Prostate gland (tissue), 2 donors: ENCODE measurements around the gene CHRNA4. TPM values are rescaled to one million over a fixed set of nuclear protein-coding genes. Genes with fewer than 3 reads are reported as not detected.

Experiments
- DNase-seq: peaks from one replicate; pipeline ENCODE4 v3.0.0-alpha.2; 2019; ENCODE audit warnings: low spot score
- H3K27ac ChIP-seq, 2 donors: fragments of 200-600 bp; sonication (generic); 2 replicates each; pipeline ENCODE4 v1.5.1; 2017 to 2019
- H3K27me3 ChIP-seq: fragments of 200-600 bp; sonication (generic); replicated peaks from 2 replicates; pipeline ENCODE4 v1.5.1; 2019; ENCODE audit not compliant: insufficient read depth
- H3K36me3 ChIP-seq, 2 donors: fragments of 200-600 bp; sonication (generic); 1 replicate in 1 of 2; 2 replicates in 1 of 2; pipeline versions ENCODE4 v1.5.1 to v1.8.1; 2017 to 2019
- H3K4me1 ChIP-seq: fragments of 200-600 bp; sonication (generic); replicated peaks from 2 replicates; pipeline ENCODE4 v1.5.1; 2019
- H3K4me3 ChIP-seq, 2 donors: fragments of 200-600 bp; sonication (generic); 2 replicates each; pipeline ENCODE4 v1.5.1; 2017 to 2019
- H3K9me3 ChIP-seq: fragments of 200-600 bp; sonication (generic); 2 replicates; pipeline ENCODE4 v1.5.1; 2017
- CTCF ChIP-seq, 4 experiments: fragments of 200-600 bp in 2 of 4; fragments of 450-650 bp in 2 of 4; sonication (generic) in 2 of 4; IDR thresholded peaks; 1 replicate in 3 of 4; 2 replicates in 1 of 4; pipeline ENCODE4 v1.5.1; 2016 to 2019; ENCODE audit warnings: antibody characterized with exemption in 4 of 4, mild to moderate bottlenecking in 2 of 4, moderate library complexity in 2 of 4
- POLR2A ChIP-seq: fragments of 450-650 bp; IDR thresholded peaks from one replicate; pipeline ENCODE4 v1.6.1; 2016; ENCODE audit warnings: antibody characterized with exemption, mild to moderate bottlenecking
- POLR2AphosphoS5 ChIP-seq: sonication (generic); formaldehyde crosslinking; IDR thresholded peaks from one replicate; pipeline ENCODE4 v1.6.1; 2017; ENCODE audit warnings: antibody characterized with exemption
- WGBS: methylation state at CpG from one replicate; pipeline ENCODE4 v1.1.5; 2018; 5-methylcytosine and 5-hydroxymethylcytosine counted together
- intact Hi-C: fragments of 100-400 bp; cut with DNase I; formaldehyde crosslinking; loops from one replicate; pipeline ENCODE4 v1.14.2; 2022
- total RNA-seq, 2 donors: library from RNA; depleted of rRNA; stranded (reverse); fragments of >200 nt; gene quantifications; one replicate each; pipeline ENCODE4 v1.1.0, GENCODE V29; 2016

CHRNA4 gene
- total RNA-seq, 2 donors from 2014 or later: 7.2 TPM; not detected in 1

GRCh38 chr20:63326314-63327230 lies 34.6 kb downstream of the CHRNA4 start:
- Histone ChIP-seq H3K36me3 (no peaks in the 10 kb centered on the region), H3K27ac (no peak overlapping the region), H3K4me3 (no peak overlapping the region), H3K27me3 (no peaks in the 10 kb centered on the region), H3K4me1 (no peaks in the 10 kb centered on the region), H3K9me3 (no peaks in the 10 kb centered on the region)
- DNase-seq: no peak
- TF ChIP-seq POLR2A (no peak), CTCF (IDR thresholded peaks at IDR 0.05) (no peak), POLR2AphosphoS5 (no peak)
- intact Hi-C loops: no loop called here
- 90% methylated on average over 14 of the region's 15 CpGs for WGBS

GRCh38 chr20:63325554-63326313 lies 35.4 kb downstream of the CHRNA4 start:
- no peaks in the 10 kb centered on the region for H3K9me3 ChIP-seq
- no peaks in the 10 kb centered on the region for H3K36me3 ChIP-seq
- no peak overlapping the region for H3K4me3 ChIP-seq
- no peak for TF ChIP-seq CTCF (IDR thresholded peaks at IDR 0.05)
- TF ChIP-seq POLR2A: no peak
- TF ChIP-seq POLR2AphosphoS5: no peak
- intact Hi-C loops: no loop called here
- H3K27ac ChIP-seq: no peak overlapping the region
- DNase-seq: no peak
- WGBS: 81% methylated on average over 6 of the region's 8 CpGs
- no peaks in the 10 kb centered on the region for H3K27me3 ChIP-seq
- no peaks in the 10 kb centered on the region for H3K4me1 ChIP-seq

- Histone ChIP-seq H3K27me3 (no peaks in the 10 kb centered on the region), H3K4me3 (no peak overlapping the region), H3K9me3 (no peaks in the 10 kb centered on the region), H3K4me1 (no peaks in the 10 kb centered on the region), H3K27ac (no peak overlapping the region), H3K36me3 (no peaks in the 10 kb centered on the region)
- intact Hi-C loops: no loop called here
- 84% methylated on average over 9 of the region's 10 CpGs for WGBS
- DNase-seq: no peak
- TF ChIP-seq POLR2A (no peak), CTCF (IDR thresholded peaks at IDR 0.05) (no peak), POLR2AphosphoS5 (no peak)
These were observed 36.1 kb downstream of the CHRNA4 start for GRCh38 chr20:63325021-63325471.

GRCh38 chr20:63323357-63323981 lies 37.7 kb downstream of the CHRNA4 start:
- no peaks in the 10 kb centered on the region for H3K4me1 ChIP-seq
- intact Hi-C loops: no loop called here

More at GRCh38 chr20:63323357-63323981, 37.7 kb downstream of the CHRNA4 start:
- no peaks in the 10 kb centered on the region for H3K27me3 ChIP-seq
- no peak overlapping the region for H3K27ac ChIP-seq
- no peaks in the 10 kb centered on the region for H3K36me3 ChIP-seq
- H3K4me3 ChIP-seq: no peak overlapping the region
- no peaks in the 10 kb centered on the region for H3K9me3 ChIP-seq
- no peak for DNase-seq
- TF ChIP-seq POLR2AphosphoS5: no peak
- TF ChIP-seq POLR2A: no peak
- no peak for TF ChIP-seq CTCF (IDR thresholded peaks at IDR 0.05)
- 69% methylated on average over 18 of the region's 18 CpGs for WGBS
